NCI-H2196 treated with DMSO at 0.1 percent for 48 hours (cell line): Measurements from ENCODE around the gene MZT2B.
"Not testable (repeated sequence)": the region's sequence is repeated elsewhere in the genome, so short reads cannot be mapped to it uniquely, and the experiment has no call there.

Experiments
- DNase-seq: peaks from one replicate; lab custom pipeline; 2025; ENCODE audit not compliant: unreplicated experiment; lab: John Stamatoyannopoulos, UW

The MZT2B gene, protein sequence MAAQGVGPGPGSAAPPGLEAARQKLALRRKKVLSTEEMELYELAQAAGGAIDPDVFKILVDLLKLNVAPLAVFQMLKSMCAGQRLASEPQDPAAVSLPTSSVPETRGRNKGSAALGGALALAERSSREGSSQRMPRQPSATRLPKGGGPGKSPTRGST

DNA sequence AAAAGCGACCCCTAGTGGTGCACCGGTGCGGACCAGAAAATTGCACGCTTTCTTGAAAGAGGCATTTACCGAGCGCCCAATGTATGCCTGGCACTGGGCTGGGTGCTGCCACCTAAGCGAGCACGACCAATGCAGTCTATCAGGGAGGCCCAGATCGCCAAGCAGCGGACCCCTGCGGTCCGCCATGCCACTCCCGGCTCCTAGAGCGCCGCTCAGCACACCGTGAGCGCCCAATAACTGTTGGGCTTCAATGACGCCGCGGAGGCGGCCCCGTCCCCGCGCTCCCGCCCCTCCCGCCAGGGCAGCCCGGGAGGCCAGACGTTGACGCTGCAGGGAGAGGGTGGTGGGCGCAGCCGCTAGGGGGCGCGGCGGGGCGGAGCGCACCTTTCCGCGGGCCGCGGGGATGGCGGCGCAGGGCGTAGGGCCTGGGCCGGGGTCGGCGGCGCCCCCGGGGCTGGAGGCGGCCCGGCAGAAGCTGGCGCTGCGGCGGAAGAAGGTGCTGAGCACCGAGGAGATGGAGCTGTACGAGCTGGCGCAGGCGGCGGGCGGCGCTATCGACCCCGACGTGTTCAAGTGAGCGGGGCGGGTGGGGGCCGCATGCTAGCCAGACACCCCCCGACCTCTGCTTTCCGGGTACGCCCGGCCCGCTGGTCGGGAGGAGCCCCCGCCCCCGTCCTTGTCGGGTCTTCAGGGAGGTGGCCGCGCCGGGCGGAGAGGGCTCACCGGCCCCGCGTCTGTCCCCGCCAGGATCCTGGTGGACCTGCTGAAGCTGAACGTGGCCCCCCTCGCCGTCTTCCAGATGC, at the start of gene MZT2B:
TSS of gene MZT2B (plus strand) at position 383 of the 803 bp plus-strand sequence. CDS start at position 404, 21 bp downstream.
- peak; percentile 68 for DNase-seq

- DNase-seq: no peak
Observed at GRCh38 chr2:130135692-130136541, 46.1 kb upstream of the MZT2B start.

DNA sequence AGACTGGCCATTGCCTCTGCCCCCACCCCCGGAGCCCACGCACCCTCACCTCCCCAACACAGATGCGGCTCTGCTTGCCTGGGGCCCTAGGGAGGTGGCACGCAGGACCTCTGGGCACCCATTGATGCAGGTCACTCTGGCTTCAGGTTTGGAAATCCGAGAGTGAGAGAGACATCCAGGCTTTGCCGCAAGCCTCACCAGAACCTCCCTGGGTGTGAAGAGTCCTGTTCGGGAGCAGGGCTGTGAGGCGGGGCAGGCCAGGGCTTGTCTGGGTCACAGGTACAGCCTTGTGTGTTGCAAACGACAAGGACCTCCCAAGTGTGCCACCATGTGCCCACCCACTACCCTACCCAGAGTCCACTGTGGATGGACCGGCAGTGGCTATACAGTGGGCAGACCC, 45.5 kb upstream of the MZT2B start:
- not testable (repeated sequence) for DNase-seq

- not testable (repeated sequence) for DNase-seq
Observed at GRCh38 chr2:130137118-130137517, 44.9 kb upstream of the MZT2B start.

GRCh38 chr2:130138326-130138725, 43.7 kb upstream of the MZT2B start:
- DNase-seq: not testable (repeated sequence)

- peak; percentile 51 for DNase-seq
Observed at GRCh38 chr2:130138841-130139251, 43.2 kb upstream of the MZT2B start.

- peak; percentile 30 for DNase-seq
Observed at GRCh38 chr2:130139331-130140280, 42.5 kb upstream of the MZT2B start.

DNA sequence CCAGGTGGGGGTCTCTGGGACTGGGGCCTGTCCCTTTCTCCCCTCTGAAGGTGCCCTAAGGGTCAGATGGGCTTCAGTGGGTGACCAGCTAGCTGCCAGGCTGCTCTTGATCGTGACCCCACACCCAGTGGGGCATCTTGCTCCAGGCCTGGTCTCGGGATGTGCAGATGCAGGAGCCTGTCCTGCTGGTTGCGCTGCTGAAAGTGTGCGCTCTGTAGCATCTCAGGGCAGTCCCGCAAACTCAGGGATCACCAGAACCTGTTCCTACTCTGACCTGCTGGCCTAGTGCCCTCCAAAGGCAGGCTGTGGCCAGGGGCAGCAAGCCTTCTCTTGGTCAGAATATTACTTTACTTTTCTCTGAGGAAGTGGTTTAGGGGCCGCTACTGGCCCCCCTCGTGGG, 41.5 kb upstream of the MZT2B start:
- not testable (repeated sequence) for DNase-seq

GRCh38 chr2:130141002-130141401, 41.1 kb upstream of the MZT2B start:
- not testable (repeated sequence) for DNase-seq

- DNase-seq: not testable (repeated sequence)
Observed at GRCh38 chr2:130141645-130142370, 40.3 kb upstream of the MZT2B start.

DNA sequence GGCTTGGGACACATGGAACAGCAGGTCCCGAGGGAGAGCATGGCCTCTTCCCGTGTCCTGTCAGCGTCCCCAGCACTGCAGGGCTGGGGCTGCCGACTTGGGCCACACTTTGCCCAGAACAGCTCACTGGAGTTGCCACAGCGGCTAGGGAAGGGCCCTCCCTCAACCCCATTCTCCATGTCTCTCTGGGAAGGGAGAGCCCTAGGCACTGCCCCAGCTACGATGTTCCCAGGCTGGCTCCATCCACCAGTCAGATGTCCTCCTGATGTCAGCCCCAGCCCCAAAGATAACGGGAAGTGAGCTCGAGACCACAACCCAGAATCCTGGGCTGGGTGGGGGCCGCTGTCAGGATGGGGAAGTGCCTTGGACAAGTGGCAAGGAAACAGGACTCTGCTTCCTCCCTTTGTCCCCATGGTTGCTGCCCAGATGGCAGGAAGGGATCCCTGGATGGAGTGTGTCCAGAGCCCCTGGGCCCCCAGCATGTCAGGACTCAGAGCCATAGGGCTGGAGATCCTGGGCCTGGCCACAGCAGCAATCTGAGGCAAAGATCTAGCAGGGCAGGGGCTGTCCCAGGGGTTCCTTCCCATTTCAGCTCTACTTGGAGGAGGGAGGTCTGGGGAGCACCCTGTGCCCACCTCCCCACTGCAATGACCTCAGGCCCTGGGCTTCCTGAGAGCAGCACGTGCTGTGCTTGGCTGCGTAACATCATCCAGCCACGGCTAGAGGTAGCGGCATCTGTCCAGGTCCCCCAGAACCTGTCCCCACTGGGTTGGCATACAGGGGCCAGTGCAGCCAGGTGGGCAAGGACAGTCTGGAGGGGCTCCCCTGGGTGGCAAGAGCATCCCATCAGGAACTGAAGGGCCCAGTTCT, 39.4 kb upstream of the MZT2B start:
- DNase-seq: not testable (repeated sequence)

GRCh38 chr2:130143266-130144039, 38.6 kb upstream of the MZT2B start:
- DNase-seq: not testable (repeated sequence)

GRCh38 chr2:130145006-130145414, 37.1 kb upstream of the MZT2B start, which contains the start of gene CCDC74B:
Gene CCDC74B (minus strand): TSS chr2:130145112. CDS start chr2:130144996, 116 bp downstream.
- DNase-seq: peak; percentile 31

DNA sequence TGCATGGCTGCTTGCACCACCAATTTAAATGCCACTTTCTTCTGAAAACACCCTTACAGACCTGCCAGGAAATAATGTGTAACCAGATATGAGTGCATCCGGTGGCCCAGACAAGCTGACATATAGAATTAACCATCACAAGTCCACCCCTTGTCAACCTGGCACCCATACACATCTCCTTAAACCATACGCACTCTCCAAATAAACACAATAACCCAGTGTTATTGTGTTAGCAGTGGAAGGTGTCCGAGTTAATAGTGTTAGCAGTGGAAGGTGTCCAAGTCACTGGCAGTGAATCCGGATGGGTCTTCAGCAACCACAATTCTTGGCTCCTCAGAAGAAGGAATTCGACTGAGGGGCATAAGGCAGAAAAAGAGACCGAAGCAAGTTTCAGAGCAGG, 33.5 kb upstream of the MZT2B start:
- not testable (repeated sequence) for DNase-seq

GRCh38 chr2:130150181-130151144, 31.6 kb upstream of the MZT2B start:
- no peak for DNase-seq

DNA sequence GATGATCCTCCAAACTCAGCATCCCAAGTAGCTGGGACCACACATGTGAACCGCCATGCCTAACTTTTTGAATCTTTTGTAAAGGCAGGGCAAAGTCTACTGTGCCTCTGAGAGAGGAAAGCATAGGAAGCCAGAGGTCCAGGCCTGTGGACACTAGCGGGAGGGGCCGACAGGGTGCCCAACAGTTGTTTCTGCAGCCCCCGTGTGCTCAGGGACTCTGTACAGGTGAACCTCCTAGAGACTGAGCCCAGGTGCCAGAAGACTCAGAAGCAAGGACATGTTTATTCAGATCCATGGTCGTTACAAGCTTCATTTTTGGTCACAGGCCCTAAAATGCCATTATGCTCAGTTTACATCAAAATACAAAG, 30.9 kb upstream of the MZT2B start:
- DNase-seq: not testable (repeated sequence)
